PFSK-1 (cell line): ENCODE data around the gene POLD1.

Experiments
- FOXP2 ChIP-seq: optimal IDR thresholded peaks from 2 replicates; pipeline ENCODE3; 2011; ENCODE audit warnings: borderline replicate concordance, control low read depth, inconsistent platforms; ENCODE audit not compliant: insufficient read depth; ENCODE audit errors: extremely low read length, extremely low read depth
- POLR2AphosphoS5 ChIP-seq: IDR thresholded peaks from 2 replicates; pipeline ENCODE4 v1.6.1; 2012; ENCODE audit warnings: low read depth, mild to moderate bottlenecking, control low read depth, low read length, moderate library complexity
- REST ChIP-seq, 2 experiments: IDR thresholded peaks; 2 replicates each; pipeline versions ENCODE4 v1.6.1 to v1.8.0; 2011 to 2012; ENCODE audit warnings: low read depth in 2 of 2, low read length in 2 of 2, control low read depth in 1 of 2, inconsistent platforms in 1 of 2, mild to moderate bottlenecking in 1 of 2, moderate library complexity in 1 of 2; ENCODE audit not compliant: insufficient read depth in 1 of 2
- SIN3A ChIP-seq: IDR thresholded peaks from 2 replicates; pipeline ENCODE4 v1.6.1; 2012; ENCODE audit warnings: mild to moderate bottlenecking, low read length, moderate library complexity, borderline replicate concordance; ENCODE audit not compliant: insufficient read depth
- TAF1 ChIP-seq: IDR thresholded peaks from 2 replicates; pipeline ENCODE4 v1.6.1; 2012; ENCODE audit warnings: low read length, control low read depth, borderline replicate concordance; ENCODE audit not compliant: insufficient read depth

POLD1 gene

DNA sequence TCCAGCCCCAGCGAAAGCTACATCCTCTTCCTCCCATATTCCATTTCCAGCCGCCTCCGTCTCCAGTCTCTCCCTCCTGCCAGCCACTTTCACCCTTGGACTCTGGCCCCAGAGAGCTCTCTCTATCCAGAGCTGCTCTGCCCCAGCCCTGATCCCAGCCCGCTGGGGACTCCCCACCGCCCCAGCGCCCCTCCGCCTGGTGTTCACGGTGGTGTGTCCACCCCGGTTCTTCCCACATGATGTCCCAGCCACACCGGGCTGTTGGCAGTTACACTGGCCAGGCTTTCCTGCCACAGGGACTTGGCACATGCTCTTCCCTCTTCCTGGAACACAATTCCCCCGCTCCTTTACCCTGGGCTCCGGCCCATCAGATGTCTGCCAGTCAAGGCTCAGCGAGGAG lies 80.9 kb downstream of the POLD1 start:
- TF ChIP-seq POLR2AphosphoS5 (no peak), TAF1 (no peak), REST (IDR thresholded peaks at IDR 0.05; ENCODE audit: insufficient read depth in 1 of 2, low read depth in 2 of 2, low read length in 2 of 2) (no peak), SIN3A (no peak), FOXP2 (no peak)

GRCh38 chr19:50465986-50466705 lies 82.0 kb downstream of the POLD1 start:
- TF ChIP-seq POLR2AphosphoS5 (no peak), TAF1 (no peak), REST (IDR thresholded peaks at IDR 0.05; ENCODE audit: insufficient read depth in 1 of 2, low read depth in 2 of 2, low read length in 2 of 2) (no peak), SIN3A (no peak), FOXP2 (no peak)

DNA sequence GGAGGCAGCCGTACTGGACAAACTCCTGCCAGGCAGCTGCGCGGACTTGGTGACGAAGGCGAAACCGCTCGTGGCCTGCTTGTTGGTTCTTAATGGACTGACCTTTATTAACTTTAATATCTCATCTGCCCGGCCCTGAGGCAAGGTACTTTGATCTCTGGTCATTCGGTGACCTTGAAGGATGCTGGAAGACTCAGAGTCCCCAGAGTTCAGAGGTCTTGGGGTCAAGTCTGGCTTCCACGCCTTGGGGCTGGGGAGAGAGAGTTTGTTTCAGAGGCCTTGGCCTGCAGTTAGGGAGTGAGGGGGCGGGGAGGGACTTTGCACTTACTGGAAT lies 82.5 kb downstream of the POLD1 start:
- no peak for TF ChIP-seq REST (IDR thresholded peaks at IDR 0.05; ENCODE audit: insufficient read depth in 1 of 2, low read depth in 2 of 2, low read length in 2 of 2)
- no peak for TF ChIP-seq POLR2AphosphoS5
- TF ChIP-seq FOXP2 = no peak

DNA sequence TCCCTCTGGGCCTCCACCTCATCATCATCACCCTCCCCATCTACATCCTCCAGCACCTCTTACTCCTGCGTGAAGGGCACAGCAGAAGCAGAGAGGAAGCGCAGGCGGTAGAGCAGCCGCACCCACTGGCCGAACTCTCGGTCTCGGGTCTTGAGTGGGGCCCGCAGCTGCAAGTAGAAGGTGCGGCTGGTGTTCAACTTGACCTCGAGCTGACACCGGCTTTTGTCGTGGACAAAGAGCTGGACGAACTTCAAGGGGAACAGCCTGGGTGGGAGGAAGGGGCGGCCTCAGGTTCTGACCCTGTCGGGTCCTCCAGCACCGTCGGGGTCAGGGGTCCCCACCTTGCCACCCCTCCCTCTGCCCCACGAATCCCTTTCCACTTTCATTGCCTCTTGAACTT lies 83.4 kb downstream of the POLD1 start:
- no peak for TF ChIP-seq FOXP2
